IPS DF 6.9 (cell line): ENCODE results near the gene ARL2BP.

Experiments
- DNase-seq: peaks from one replicate; pipeline ENCODE4 v3.0.0-alpha.2; 2013; ENCODE audit warnings: low read depth, low spot score
- H3K27ac ChIP-seq: one replicate; pipeline ENCODE4 v1.5.1; 2013; ENCODE audit warnings: low read length, control low read depth
- H3K27me3 ChIP-seq: 2 replicates; pipeline ENCODE4 v1.6.1; 2013; ENCODE audit warnings: mild to moderate bottlenecking, low read length; ENCODE audit not compliant: control insufficient read depth, insufficient read depth
- H3K36me3 ChIP-seq: 2 replicates; pipeline ENCODE4 v1.6.1; 2013; ENCODE audit warnings: low read length; ENCODE audit not compliant: control insufficient read depth, insufficient read depth
- H3K4me1 ChIP-seq: 2 replicates; pipeline ENCODE4 v1.6.1; 2013; ENCODE audit warnings: low read length; ENCODE audit not compliant: control insufficient read depth, insufficient read depth
- H3K4me3 ChIP-seq: 2 replicates; pipeline ENCODE4 v1.5.1; 2013; ENCODE audit warnings: mild to moderate bottlenecking, low read length
- H3K9me3 ChIP-seq: 2 replicates; pipeline ENCODE4 v1.6.1; 2013; ENCODE audit warnings: low read length, inconsistent platforms; ENCODE audit not compliant: control insufficient read depth, insufficient read depth
- WGBS: extraction: QIAGEN DNeasy Blood & Tissue Kit; methylation state at CpG from one replicate; pipeline ENCODE4 v1.1.7; 2013; ENCODE audit warnings: mixed read lengths, missing lambda C conversion rate; ENCODE audit not compliant: insufficient read length, insufficient coverage; 5-methylcytosine and 5-hydroxymethylcytosine counted together

ARL2BP gene

GRCh38 chr16:57213462-57213861 is 31.6 kb upstream of the ARL2BP start:
- no peak overlapping the region for H3K4me3 ChIP-seq
- no peaks in the 10 kb centered on the region; the same call in 1 of the 2 replicates for H3K36me3 ChIP-seq
- no peak overlapping the region for H3K27ac ChIP-seq
- no peaks in the 10 kb centered on the region for H3K9me3 ChIP-seq
- no peaks in the 10 kb centered on the region for H3K27me3 ChIP-seq
- no peak for DNase-seq
- no peaks in the 10 kb centered on the region for H3K4me1 ChIP-seq
- no CpG with 5 or more reads among the region's 1 CpG for WGBS

- no peaks in the 10 kb centered on the region for H3K27me3 ChIP-seq
- no CpG with 5 or more reads among the region's 2 CpGs for WGBS
- H3K4me3 ChIP-seq, result no peak overlapping the region
- H3K36me3 ChIP-seq, result no peaks in the 10 kb centered on the region; the same call in 1 of the 2 replicates
- no peaks in the 10 kb centered on the region for H3K9me3 ChIP-seq
- H3K4me1 ChIP-seq, result no peaks in the 10 kb centered on the region
- no peak overlapping the region for H3K27ac ChIP-seq
- DNase-seq, result no peak
Measured at GRCh38 chr16:57216968-57217367, 28.1 kb upstream of the ARL2BP start.

- Histone ChIP-seq H3K4me1 (no peaks in the 10 kb centered on the region), H3K9me3 (no peaks in the 10 kb centered on the region), H3K4me3 (no peak overlapping the region), H3K27ac (no peak overlapping the region), H3K36me3 (peaks cover 3% of the 10 kb centered on the region; the same call in 1 of the 2 replicates), H3K27me3 (0 out of 2 replicates have a peak, but pooled peaks cover 1% of the 10 kb centered on the region)
- WGBS, result no CpG with 5 or more reads among the region's 1 CpG
- no peak for DNase-seq
Measured at GRCh38 chr16:57223057-57223456, 22.0 kb upstream of the ARL2BP start.

GRCh38 chr16:57224651-57225335 is 20.3 kb upstream of the ARL2BP start:
- H3K9me3 ChIP-seq, result no peaks in the 10 kb centered on the region

GRCh38 chr16:57225978-57226377 is 19.1 kb upstream of the ARL2BP start:
- Histone ChIP-seq H3K4me1 (no peaks in the 10 kb centered on the region), H3K4me3 (no peak overlapping the region), H3K9me3 (no peaks in the 10 kb centered on the region), H3K36me3 (peaks cover 3% of the 10 kb centered on the region; the same call in 1 of the 2 replicates), H3K27ac (no peak overlapping the region), H3K27me3 (0 out of 2 replicates have a peak, but pooled peaks cover 1% of the 10 kb centered on the region)
- DNase-seq, result no peak
- WGBS, result no CpG with 5 or more reads among the region's 7 CpGs

More at GRCh38 chr16:57224651-57225335, 20.3 kb upstream of the ARL2BP start:
- Histone ChIP-seq H3K27me3 (0 out of 2 replicates have a peak, but pooled peaks cover 1% of the 10 kb centered on the region), H3K4me1 (no peaks in the 10 kb centered on the region), H3K27ac (no peak overlapping the region), H3K4me3 (no peak overlapping the region), H3K36me3 (peaks cover 3% of the 10 kb centered on the region; the same call in 1 of the 2 replicates)
- no peak for DNase-seq
- no CpG with 5 or more reads among the region's 6 CpGs for WGBS

GRCh38 chr16:57226701-57227621 is 18.1 kb upstream of the ARL2BP start:
- no peak overlapping the region for H3K27ac ChIP-seq
- WGBS, result no CpG with 5 or more reads among the region's 4 CpGs
- peaks cover 4% of the 10 kb centered on the region; the same call in 1 of the 2 replicates for H3K36me3 ChIP-seq
- H3K4me3 ChIP-seq, result no peak overlapping the region
- no peak for DNase-seq
- H3K4me1 ChIP-seq, result no peaks in the 10 kb centered on the region
- H3K9me3 ChIP-seq, result no peaks in the 10 kb centered on the region
- 0 out of 2 replicates have a peak, but pooled peaks cover 1% of the 10 kb centered on the region for H3K27me3 ChIP-seq

- no peaks in the 10 kb centered on the region for H3K4me1 ChIP-seq
- H3K36me3 ChIP-seq, result peaks cover 9% of the 10 kb centered on the region; the same call in 1 of the 2 replicates
- 0 out of 2 replicates have a peak, but pooled peaks cover 1% of the 10 kb centered on the region for H3K27me3 ChIP-seq
- no peak overlapping the region for H3K4me3 ChIP-seq
- WGBS, result no CpG with 5 or more reads among the region's 1 CpG
- no peak for DNase-seq
- no peaks in the 10 kb centered on the region for H3K9me3 ChIP-seq
- H3K27ac ChIP-seq, result no peak overlapping the region
Measured at GRCh38 chr16:57229079-57229478, 16.0 kb upstream of the ARL2BP start.

- H3K9me3 ChIP-seq, result no peaks in the 10 kb centered on the region
- peaks cover 9% of the 10 kb centered on the region; the same call in 1 of the 2 replicates for H3K36me3 ChIP-seq
- H3K4me3 ChIP-seq, result no peak overlapping the region
- H3K27me3 ChIP-seq, result 0 out of 2 replicates have a peak, but pooled peaks cover 1% of the 10 kb centered on the region
- no peak overlapping the region for H3K27ac ChIP-seq
- no peaks in the 10 kb centered on the region for H3K4me1 ChIP-seq
- no CpG with 5 or more reads among the region's 3 CpGs for WGBS
- DNase-seq, result no peak
Measured at GRCh38 chr16:57231821-57232350, 13.2 kb upstream of the ARL2BP start.

- peaks cover 6% of the 10 kb centered on the region; the same call in 1 of the 2 replicates for H3K36me3 ChIP-seq
- no peaks in the 10 kb centered on the region for H3K9me3 ChIP-seq
- no peaks in the 10 kb centered on the region for H3K4me1 ChIP-seq
- DNase-seq, result no peak
- H3K27me3 ChIP-seq, result no peaks in the 10 kb centered on the region
- H3K27ac ChIP-seq, result no peak overlapping the region
- no peak overlapping the region for H3K4me3 ChIP-seq
- no CpG with 5 or more reads among the region's 9 CpGs for WGBS
Measured at GRCh38 chr16:57233944-57234706, 10.9 kb upstream of the ARL2BP start.
